ENCODE results near the gene NAGK.
"Not testable (repeated sequence)": the region's sequence is repeated elsewhere in the genome, so short reads cannot be mapped to it uniquely, and the experiment has no call there.

GRCh38 chr2:71019989-71020388 is 48.5 kb upstream of the NAGK start:
- TF ChIP-seq POLR2A, CTCF (IDR thresholded peaks at IDR 0.05): not testable (repeated sequence)

Measured in Peyer's patch (tissue), 4 donors.